Measurements from ENCODE around the gene GABRB2.
"Not testable (repeated sequence)": the region's sequence is repeated elsewhere in the genome, so short reads cannot be mapped to it uniquely, and the experiment has no call there.

Gene GABRB2

DNA sequence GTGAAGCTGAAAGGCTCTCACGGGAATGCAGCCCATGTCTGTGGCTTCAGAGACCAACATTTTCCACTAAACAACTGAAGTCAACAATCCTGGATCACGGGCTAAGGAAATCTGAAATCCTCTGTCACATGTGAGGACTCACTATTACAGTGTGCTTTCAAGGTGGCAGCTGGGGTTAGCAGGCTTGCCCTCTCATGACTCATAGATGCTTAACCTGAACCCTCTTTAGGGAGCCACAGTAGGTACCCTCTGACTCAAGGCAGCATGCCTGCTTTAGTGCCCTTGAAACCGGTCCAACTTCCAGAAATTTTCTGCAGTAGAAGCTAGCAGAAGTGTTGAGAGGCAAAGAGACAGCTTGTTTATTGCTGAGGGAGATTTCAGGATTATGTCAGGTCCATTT, 232.5 kb downstream of the GABRB2 start:
- no peak for DNase-seq
- intact Hi-C loops (cut with DNase I) = no loop called here

DNA sequence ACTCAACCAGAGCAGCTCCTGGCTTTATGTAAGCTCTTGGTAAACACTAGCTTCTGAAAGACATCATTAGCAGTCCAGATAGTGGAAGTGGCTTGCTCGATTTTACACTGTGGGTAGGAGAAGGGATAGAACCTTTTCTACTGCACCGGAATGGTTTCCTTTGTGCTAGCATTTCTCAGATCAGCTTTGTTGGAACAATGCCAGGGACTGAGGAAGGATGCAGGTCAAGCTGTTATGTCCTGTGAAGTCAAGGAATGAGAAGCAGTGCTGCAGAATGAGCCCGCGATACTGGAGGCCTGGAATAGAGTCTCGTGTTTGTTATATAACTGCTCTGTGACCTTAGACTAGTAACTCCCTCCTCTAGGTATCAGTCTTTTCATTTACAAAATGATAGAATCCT, 233.6 kb downstream of the GABRB2 start:
- intact Hi-C loops (cut with DNase I) = no loop called here
- no peak for DNase-seq

DNA sequence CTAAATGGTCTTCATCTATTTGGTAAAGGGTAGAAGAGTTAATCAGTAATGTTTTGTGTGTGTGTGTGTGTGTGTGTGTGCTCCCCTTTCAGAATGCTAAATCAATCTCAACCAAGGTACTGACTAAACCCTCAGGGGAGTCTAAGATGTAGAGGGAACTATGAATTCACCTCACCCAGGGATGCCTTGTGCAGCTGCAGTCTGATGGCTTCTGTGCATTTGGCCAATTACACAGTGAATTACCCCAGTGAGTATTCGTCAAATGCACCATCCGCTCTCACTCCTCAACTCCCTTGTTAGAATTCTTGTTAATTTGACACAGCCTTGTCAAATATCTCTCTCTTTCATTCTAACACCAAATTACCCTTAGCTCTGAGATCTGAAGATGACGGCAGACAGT, 234.6 kb downstream of the GABRB2 start:
- DNase-seq = peak in 1 of 42 donors; percentile 19
- intact Hi-C loops (cut with DNase I) = no loop called here

GRCh38 chr5:161311146-161311708, 235.3 kb downstream of the GABRB2 start:
- no peak for DNase-seq
- intact Hi-C loops (cut with DNase I) = no loop called here

DNA sequence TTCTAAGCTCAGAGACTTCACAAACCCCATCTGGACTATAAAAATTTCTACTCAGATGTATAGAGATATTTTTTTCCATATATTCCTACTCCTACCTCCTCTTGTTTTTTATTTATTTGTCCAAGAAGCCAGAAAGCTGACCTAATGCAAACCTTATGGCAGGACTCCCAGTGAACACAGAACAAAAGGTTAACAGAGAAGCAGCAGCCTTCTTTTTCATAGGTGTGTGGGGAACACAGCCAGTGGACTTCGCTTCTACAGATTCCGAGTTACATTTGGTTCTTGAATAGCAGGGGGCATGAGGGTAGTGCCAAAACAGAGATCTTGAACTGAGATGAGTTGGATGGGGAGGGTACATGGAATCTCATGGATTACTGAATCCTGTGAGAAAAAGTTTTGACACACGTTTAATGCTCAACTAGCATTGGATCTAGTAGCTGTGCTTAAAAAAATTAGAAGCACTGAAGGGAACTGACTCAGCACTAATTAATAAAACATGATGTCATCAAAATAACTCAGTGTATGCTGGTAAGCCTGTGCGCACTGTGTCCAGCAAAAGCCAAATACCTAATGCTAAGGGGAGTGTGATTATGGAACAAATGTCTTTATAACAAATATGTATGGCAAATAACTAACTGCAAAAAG, 240.1 kb downstream of the GABRB2 start:
- intact Hi-C loops (cut with DNase I) = no loop called here
- DNase-seq = no peak

DNA sequence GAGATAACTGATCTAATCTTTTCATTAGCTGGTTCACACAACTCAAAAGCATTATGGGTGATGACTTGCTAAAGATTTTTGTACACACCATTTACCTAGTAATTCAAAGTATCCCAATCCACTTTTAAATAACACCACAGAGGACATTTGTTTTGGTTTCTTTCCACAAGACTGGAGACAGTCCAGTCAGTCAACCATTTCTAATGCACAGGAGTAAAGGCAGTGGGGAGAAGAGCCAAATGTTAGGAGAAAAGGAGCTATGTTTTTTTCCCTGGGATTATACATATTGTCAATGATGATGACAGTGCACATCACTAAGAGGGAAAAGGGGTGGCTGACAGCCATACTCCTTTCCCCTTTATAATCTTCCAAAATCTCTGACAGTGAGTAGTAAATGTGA, 240.9 kb downstream of the GABRB2 start:
- no peak for DNase-seq
- intact Hi-C loops (cut with DNase I) = no loop called here

- intact Hi-C loops (cut with DNase I) = no loop called here
- DNase-seq = no peak
These were observed 244.0 kb downstream of the GABRB2 start for GRCh38 chr5:161302559-161302958.

- no peak for DNase-seq
- intact Hi-C loops (cut with DNase I) = no loop called here
These were observed 244.9 kb downstream of the GABRB2 start for GRCh38 chr5:161301586-161301985.

- intact Hi-C loops (cut with DNase I) = no loop called here
- no peak for DNase-seq
These were observed 247.5 kb downstream of the GABRB2 start for GRCh38 chr5:161299053-161299452.

DNA sequence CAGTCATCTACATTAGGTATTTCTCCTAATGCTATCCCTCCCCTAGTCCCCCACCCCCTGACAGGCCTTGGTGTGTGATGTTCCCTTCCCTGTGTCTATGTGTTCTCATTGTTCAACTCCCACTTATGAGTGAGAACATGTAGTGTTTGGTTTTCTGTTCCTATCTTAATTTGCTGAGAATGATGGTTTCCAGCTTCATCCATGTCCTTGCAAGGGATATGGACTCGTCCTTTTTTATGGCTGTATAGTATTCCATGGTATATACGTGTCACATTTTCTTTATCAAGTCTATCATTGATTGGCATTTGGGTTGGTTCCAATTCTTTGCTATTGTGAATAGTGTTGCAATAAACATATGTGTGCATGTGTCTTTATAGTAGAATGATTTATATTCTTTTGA, 249.1 kb downstream of the GABRB2 start:
- DNase-seq; intact Hi-C loops (cut with DNase I): not testable (repeated sequence)

DNA sequence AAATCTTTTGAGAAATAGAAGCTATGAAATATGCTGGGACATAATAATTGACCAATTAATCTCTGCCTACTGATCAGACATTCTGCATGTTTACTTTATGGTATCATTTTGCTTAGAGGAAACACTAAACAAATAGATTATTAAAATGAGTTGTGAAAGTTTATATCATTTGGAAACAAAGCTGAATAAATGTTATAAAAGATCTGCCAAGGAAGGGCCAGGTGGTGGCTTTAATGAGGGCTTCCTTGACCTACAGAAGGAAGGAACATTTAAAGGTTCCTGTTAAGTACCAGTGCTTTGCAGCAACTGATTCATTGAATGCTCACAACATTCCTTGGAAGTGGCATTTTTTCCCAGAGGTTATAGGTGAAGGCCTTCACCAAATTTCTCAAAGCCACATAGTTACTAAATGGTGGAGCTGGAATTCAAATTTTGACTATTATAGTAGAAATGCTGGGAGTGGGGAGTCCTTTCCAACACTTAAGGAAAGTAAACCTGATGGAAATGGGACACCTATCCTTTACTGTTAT, 250.7 kb downstream of the GABRB2 start:
- no peak for DNase-seq
- intact Hi-C loops (cut with DNase I) = no loop called here

DNA sequence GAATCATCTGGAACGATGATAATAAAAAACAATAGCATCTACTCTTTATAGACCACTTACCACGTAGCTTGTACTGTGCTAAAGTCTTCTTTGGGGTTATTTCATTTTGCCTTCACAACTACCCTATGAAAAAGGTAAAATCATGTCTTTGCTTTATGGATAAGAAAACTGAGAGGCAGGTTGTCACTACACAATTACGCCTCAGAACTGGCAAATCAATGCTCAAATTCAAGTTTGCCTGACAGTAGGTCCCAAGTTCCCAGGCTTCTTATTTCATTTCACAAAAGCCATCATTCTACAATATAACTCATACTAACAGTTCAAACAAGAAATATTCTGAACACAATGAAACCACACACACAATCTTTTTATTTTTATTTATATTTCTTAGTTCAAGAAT, 258.5 kb downstream of the GABRB2 start:
- intact Hi-C loops (cut with DNase I) = no loop called here
- no peak for DNase-seq

- intact Hi-C loops (cut with DNase I) = no loop called here
- no peak for DNase-seq
These were observed 259.1 kb downstream of the GABRB2 start for GRCh38 chr5:161287436-161287835.

- peak in 1 of 42 donors; percentile 37 for DNase-seq
- intact Hi-C loops (cut with DNase I) = no loop called here
These were observed 260.4 kb downstream of the GABRB2 start for GRCh38 chr5:161286066-161286655.

DNA sequence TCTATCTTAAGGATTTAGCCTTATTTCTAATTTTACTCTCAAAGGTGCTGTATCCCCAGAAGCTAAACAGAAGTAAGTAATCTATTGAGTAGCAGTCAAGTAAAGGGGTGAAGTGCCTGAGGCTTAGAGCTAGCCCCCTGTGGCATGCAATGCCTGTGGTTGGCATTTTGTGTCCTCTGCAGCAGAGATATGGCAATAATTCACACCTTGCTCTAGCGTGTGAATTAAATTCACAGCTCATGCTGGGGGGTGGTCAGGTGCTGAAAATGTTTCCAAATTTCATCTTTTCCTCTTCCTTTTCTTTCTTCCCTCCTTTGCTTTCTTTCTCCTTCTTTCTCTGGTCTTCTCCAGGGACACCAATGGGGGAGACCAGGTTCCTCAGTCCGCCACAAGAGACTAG, 262.1 kb downstream of the GABRB2 start:
- DNase-seq = no peak
- intact Hi-C loops (cut with DNase I) = no loop called here

DNA sequence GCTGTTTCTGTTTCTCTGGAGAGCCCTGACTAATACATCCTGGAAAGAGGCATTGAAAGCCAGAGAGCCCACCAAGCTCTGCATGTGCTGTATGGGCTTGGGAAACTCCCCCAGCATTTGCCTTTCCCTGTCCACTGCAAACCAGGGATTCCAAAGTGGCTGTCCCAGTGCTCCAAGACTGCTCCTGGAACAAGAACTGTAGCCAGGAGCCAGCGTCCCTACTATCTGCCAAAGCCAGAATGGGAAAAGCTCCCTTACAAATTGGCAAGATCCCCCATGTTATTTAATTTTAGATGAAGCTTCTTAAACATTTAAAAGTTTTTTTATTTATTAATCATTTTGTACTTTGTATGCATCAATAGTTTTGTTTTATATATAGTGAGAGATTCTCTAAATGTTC, 263.2 kb downstream of the GABRB2 start:
- intact Hi-C loops (cut with DNase I) = no loop called here
- peak in 1 of 42 donors; percentile 16 for DNase-seq

DNA sequence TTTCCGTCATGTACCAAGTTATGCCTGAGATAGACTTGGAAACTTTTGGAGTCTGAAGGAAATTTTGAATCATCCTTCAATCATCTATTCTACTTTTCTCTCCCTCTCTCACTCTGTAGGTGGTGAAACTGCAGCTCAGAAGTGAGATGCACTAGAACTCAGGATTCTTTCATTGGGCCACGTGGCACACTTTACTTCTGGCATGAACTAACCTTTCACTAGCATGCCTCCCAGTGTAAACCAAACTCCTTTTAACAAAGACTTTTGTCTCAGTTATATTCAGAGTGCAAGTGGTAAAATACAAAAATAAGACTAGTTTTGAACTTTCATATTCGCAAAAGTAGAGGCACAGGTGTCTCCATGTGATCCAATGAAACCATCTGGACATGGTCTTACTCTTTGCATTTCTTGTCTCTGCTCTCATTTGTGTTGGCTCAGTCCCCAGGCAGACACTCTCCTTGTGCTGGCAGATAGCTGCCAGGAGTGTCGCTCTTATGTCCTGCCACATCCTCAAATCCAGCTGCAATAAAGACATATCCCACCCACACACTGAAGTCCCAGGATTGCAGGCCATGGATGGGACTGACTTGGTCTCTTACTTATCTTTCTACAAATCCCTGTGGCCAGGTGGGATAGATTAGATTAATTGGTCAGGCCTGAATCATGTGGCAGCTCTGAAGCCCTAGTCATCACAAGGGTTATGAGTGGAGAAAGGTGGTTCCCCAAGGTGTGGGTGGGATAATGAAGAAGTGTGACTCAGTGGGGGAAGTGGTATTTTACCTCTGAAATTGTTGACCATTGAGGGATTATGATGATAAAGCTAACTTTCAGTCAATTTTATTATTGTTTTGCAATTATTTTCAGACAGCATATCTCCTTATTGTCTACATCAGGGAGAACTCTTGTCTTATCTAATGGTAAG, 267.5 kb downstream of the GABRB2 start:
- intact Hi-C loops (cut with DNase I) = no loop called here
- DNase-seq = peak in 3 of 42 donors; percentile 13 to 20 (median 16)

- DNase-seq = no peak
- intact Hi-C loops (cut with DNase I) = no loop called here
These were observed 269.5 kb downstream of the GABRB2 start for GRCh38 chr5:161277011-161277410.

GRCh38 chr5:161274951-161275350, 271.6 kb downstream of the GABRB2 start:
- no peak for DNase-seq
- intact Hi-C loops (cut with DNase I) = no loop called here

- no peak for DNase-seq
- intact Hi-C loops (cut with DNase I) = no loop called here
These were observed 273.1 kb downstream of the GABRB2 start for GRCh38 chr5:161273410-161273809.
